ENCODE results near the gene PLB1.

The PLB1 gene

GRCh38 chr2:28630341-28630740 lies 134.5 kb downstream of the PLB1 start:
- DNase-seq, result no peak

GRCh38 chr2:28631514-28632206 lies 135.8 kb downstream of the PLB1 start:
- no peak for DNase-seq

- DNase-seq, result no peak
Measured at GRCh38 chr2:28632791-28633190, 136.9 kb downstream of the PLB1 start.

- no peak for DNase-seq
Measured at GRCh38 chr2:28633204-28633603, 137.3 kb downstream of the PLB1 start.

- DNase-seq, result no peak
Measured at GRCh38 chr2:28633746-28634145, 137.9 kb downstream of the PLB1 start.

GRCh38 chr2:28635191-28635611 lies 139.3 kb downstream of the PLB1 start:
- no peak for DNase-seq

- no peak for DNase-seq
Measured at GRCh38 chr2:28636491-28636890, 140.6 kb downstream of the PLB1 start.

- DNase-seq, result no peak
Measured at GRCh38 chr2:28637066-28638047, 141.5 kb downstream of the PLB1 start.

GRCh38 chr2:28638102-28638501 lies 142.2 kb downstream of the PLB1 start:
- no peak for DNase-seq

GRCh38 chr2:28639092-28639691 lies 143.3 kb downstream of the PLB1 start:
- no peak for DNase-seq

GRCh38 chr2:28639836-28640235 lies 144.0 kb downstream of the PLB1 start:
- no peak for DNase-seq

- DNase-seq, result no peak
Measured at GRCh38 chr2:28640260-28640907, 144.5 kb downstream of the PLB1 start.

GRCh38 chr2:28640908-28641300 lies 145.0 kb downstream of the PLB1 start:
- no peak for DNase-seq

GRCh38 chr2:28642796-28643195 lies 146.9 kb downstream of the PLB1 start:
- no peak for DNase-seq

- DNase-seq, result no peak
Measured at GRCh38 chr2:28643327-28643726, 147.5 kb downstream of the PLB1 start.

GRCh38 chr2:28643911-28644334 lies 148.1 kb downstream of the PLB1 start:
- DNase-seq, result no peak

- no peak for DNase-seq
Measured at GRCh38 chr2:28644760-28645159, 148.9 kb downstream of the PLB1 start.

GRCh38 chr2:28645553-28645952 lies 149.7 kb downstream of the PLB1 start:
- DNase-seq, result no peak

GRCh38 chr2:28647682-28648081 lies 151.8 kb downstream of the PLB1 start:
- no peak for DNase-seq

- DNase-seq, result no peak
Measured at GRCh38 chr2:28648147-28648546, 152.3 kb downstream of the PLB1 start.

- no peak for DNase-seq
Measured at GRCh38 chr2:28648671-28649395, 153.0 kb downstream of the PLB1 start.
